A172 (cell line): Measurements from ENCODE around the gene SYVN1. TPM values are rescaled to one million over a fixed set of nuclear protein-coding genes. Genes with fewer than 3 reads are reported as not detected.
"Not testable (repeated sequence)": the region's sequence is repeated elsewhere in the genome, so short reads cannot be mapped to it uniquely, and the experiment has no call there.

ENCODE experiments used
- DNase-seq: peaks from one replicate; pipeline ENCODE4 v3.0.0-alpha.2; 2015; ENCODE audit warnings: low spot score
- total RNA-seq: library from RNA; depleted of rRNA; stranded (reverse); fragments of >200 nt; shearing (Covaris generic); gene quantifications from 2 replicates; pipeline ENCODE4 v1.2.3, GENCODE V29; 2014

Gene SYVN1
- total RNA-seq, 1 experiment from 2014 or later: 30.6 TPM

DNA sequence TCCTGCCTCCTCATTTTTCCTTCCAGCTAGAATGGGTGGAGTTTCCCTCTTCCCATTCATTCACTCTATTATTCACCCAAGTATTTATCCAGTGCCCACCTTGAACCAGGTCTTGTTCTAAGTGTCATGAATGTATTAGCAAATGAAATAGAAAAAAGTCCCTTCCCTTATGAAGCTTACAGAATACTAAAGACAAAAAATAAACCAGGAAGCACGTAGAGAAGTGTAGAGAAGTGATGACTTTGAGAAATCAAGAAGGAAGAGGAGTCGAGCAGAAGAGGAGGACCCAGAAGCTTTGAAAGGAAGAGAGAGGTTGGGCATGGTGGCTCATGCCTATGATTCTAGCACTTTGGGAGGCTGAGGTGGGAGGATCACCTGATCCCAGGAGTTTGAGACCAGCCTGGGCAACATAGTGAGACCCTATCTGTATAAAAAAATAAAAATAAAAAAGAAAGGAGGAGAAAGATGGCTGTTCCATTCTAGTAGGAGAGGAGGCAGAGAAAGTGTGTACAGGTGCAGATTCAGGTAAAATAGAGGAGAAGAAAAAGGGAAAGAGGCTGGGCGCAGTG is 17.1 kb upstream of the SYVN1 start:
- DNase-seq: no peak

DNA sequence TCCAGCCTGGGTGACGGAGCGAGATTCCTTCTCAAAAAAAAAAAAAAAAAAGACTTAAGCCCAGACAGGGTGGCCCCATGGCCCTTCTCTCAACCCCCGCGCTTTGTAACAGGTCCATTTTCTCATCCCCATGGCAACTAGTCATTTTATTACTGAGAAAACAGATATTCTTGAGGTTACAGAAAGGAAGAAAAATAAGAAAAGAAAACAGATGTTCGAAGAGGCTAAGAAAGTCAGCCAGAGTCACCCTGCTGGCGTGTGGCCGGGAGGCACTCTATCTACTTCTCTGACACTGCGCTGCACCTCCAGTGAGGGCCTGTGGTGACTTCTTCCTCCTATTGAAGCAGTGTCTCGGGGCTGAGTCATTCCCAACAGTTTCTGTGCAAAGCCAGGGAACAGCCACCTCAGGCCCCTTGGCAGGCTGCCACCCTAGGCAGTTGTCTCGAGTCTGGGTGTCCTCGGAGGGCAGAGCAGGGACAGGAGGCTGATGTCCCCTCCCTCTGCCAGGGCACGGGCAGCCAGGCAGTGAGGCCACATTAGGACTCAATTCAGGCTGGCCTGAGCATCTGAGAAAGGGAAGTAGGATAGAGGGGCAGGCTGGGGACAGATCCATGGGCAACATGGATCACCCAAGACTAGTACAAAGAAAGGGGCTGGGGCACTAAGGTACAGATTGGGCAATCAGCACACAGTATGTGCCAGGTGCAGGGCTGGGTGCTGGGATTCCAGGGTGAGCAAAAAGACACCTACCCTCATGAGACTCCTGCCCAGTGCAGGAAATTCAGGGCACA is 16.4 kb upstream of the SYVN1 start:
- peak; percentile 94 for DNase-seq

- not testable (repeated sequence) for DNase-seq
Measured at GRCh38 chr11:65150131-65150508, 15.8 kb upstream of the SYVN1 start.

GRCh38 chr11:65148657-65149056 is 14.3 kb upstream of the SYVN1 start:
- no peak for DNase-seq

GRCh38 chr11:65147352-65148075 is 13.2 kb upstream of the SYVN1 start:
- no peak for DNase-seq

DNA sequence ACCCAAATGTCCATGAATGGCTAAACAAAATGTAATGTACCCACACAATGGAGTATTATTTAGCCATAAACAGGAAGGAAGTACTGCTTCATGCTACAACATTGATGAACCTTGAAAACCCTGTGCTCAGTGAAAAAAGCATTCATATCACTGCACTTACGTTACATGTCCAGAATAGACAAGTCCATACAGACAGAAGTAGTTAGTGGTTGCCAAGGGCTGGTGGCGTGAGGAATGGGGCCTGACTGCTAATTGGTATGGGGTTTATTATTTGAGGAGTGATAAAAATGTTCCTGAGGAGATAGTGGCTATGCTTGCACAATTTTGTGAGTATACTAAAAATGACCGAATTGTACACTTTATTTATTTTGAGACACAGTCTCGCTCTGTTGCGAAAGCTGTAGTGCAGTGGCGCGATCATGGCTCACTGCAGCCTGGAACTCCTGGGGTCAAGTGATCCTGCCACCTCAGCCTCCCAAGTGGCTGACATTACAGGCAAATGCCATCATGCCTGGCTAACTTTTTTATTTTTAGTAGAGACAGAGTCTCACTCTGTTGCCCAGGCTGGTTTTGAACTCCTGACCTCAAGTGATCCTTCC is 7.7 kb upstream of the SYVN1 start:
- no peak for DNase-seq

GRCh38 chr11:65136515-65137096 is 2.3 kb upstream of the SYVN1 start:
- DNase-seq: no peak

GRCh38 chr11:65135633-65136145 is 1.4 kb upstream of the SYVN1 start:
- no peak for DNase-seq

GRCh38 chr11:65134952-65135632 is 773 bp upstream of the SYVN1 start:
- peak; percentile 97 for DNase-seq

DNA sequence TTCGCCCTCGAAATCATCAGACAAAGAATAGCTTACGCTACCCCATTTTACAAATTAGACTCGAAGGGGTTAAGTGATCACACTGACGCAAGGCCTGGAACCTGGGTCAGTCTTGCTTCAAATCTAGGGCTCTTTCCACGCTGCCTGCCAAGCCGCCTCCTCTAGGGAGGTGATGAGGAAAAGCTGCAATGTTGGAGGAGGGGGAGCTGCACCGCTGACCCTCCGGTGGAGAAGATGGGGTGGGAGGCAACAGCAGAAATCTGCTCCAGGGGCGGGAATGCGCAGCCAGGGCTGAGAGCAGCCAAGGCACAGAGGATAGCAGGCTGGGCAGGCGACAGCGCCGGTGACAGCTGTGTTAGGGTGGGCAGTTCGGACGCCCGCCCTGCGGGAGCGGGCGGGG is 595 bp downstream of the SYVN1 start:
- DNase-seq: no peak

- DNase-seq: no peak
Measured at GRCh38 chr11:65132988-65133700, 1.2 kb downstream of the SYVN1 start.

- no peak for DNase-seq
Measured at GRCh38 chr11:65132238-65132987, 1.9 kb downstream of the SYVN1 start.

- DNase-seq: no peak
Measured at GRCh38 chr11:65131895-65132237, 2.5 kb downstream of the SYVN1 start.

DNA sequence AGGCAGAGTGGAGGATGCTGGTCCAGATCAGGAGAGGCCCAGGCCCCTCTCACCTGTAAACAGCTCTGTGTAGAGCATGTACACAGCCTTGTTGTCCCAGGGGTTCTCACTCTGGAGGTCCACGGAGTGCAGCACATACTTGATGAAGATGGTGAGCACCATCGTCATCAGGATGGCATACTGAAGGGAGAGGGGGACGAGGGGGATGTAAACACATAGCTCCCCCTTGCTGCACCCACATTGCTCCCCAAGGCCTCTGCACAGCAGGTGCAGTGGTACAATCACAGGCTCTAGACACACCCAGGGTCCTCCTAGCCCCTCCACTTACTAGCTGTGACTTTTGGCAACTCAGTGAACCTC is 2.9 kb downstream of the SYVN1 start:
- no peak for DNase-seq

- DNase-seq: no peak
Measured at GRCh38 chr11:65130631-65131416, 3.5 kb downstream of the SYVN1 start.

- DNase-seq: no peak
Measured at GRCh38 chr11:65129649-65130441, 4.5 kb downstream of the SYVN1 start.

- DNase-seq: no peak
Measured at GRCh38 chr11:65128182-65129145, 5.9 kb downstream of the SYVN1 start.
